ENCODE results near the gene HOXA7. TPM values are rescaled to one million over a fixed set of nuclear protein-coding genes. Genes with fewer than 3 reads are reported as not detected.

Gene HOXA7
- polyA plus RNA-seq, 1 of the 3 experiments (the other 2 are of a cell fraction): not detected

DNA sequence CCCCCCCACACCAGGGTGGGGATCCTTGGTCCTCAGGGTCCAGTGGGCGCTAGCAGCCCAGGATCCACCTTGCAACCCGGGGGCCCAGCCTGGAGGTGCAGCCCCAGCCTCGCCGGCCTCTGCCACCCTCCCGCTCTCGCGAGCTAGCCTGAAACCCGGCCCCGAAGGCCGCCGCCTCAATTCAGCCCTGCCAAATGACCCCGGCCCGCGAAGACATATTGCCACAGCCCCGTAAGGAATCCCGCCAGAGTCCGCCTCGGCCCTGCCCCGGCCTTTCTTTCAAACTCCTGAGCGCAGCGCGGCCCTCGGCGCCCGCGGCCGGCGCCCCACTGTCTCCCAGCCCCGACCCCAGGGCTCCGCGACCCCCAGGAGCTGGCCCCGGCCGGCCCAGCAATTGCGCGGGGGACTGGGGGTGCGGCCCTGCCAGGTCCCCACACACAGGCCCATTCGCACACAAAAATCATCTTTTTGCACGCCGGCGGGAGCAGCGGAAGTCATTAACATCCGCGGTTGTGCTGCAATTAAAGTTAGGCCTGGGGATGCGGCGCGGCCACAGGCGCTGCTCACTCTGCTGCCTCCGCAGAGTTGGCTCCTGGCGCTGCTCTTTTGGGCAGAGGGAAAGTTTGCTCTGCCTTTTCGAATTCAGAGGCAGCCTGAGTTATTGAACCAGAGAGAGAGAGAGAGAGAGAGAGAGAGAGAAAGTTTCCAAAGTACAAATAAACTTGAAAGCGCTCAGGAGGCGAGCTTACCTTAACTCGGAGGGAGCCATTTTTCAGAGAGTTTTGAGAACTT, 16.9 kb downstream of the HOXA7 start:
- POLR2A ChIA-PET: no interaction called here
- peak; percentile 46 for DNase-seq
- H3K9ac ChIP-seq: no peak overlapping the region
- TF ChIP-seq CHD2 (IDR thresholded peaks at IDR 0.05; ENCODE audit: low read length, partially characterized antibody): no peak
- no peak for TF ChIP-seq RFX5 (IDR thresholded peaks at IDR 0.05; ENCODE audit: low read length)
- TF ChIP-seq, protein P1, sequence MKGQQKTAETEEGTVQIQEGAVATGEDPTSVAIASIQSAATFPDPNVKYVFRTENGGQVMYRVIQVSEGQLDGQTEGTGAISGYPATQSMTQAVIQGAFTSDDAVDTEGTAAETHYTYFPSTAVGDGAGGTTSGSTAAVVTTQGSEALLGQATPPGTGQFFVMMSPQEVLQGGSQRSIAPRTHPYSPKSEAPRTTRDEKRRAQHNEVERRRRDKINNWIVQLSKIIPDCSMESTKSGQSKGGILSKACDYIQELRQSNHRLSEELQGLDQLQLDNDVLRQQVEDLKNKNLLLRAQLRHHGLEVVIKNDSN (IDR thresholded peaks at IDR 0.05; ENCODE audit: borderline replicate concordance, low read depth): no peak
- TF ChIP-seq MEF2A (IDR thresholded peaks at IDR 0.05; ENCODE audit: borderline replicate concordance, low read depth): no peak
- TF ChIP-seq EZH2phosphoT487 (IDR thresholded peaks at IDR 0.05; ENCODE audit: borderline replicate concordance, low read depth): no peak
- no peak for TF ChIP-seq MXI1 (IDR thresholded peaks at IDR 0.05; ENCODE audit: low read depth, low read length)
- TF ChIP-seq, protein P2, sequence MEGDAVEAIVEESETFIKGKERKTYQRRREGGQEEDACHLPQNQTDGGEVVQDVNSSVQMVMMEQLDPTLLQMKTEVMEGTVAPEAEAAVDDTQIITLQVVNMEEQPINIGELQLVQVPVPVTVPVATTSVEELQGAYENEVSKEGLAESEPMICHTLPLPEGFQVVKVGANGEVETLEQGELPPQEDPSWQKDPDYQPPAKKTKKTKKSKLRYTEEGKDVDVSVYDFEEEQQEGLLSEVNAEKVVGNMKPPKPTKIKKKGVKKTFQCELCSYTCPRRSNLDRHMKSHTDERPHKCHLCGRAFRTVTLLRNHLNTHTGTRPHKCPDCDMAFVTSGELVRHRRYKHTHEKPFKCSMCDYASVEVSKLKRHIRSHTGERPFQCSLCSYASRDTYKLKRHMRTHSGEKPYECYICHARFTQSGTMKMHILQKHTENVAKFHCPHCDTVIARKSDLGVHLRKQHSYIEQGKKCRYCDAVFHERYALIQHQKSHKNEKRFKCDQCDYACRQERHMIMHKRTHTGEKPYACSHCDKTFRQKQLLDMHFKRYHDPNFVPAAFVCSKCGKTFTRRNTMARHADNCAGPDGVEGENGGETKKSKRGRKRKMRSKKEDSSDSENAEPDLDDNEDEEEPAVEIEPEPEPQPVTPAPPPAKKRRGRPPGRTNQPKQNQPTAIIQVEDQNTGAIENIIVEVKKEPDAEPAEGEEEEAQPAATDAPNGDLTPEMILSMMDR (IDR thresholded peaks at IDR 0.05): no peak
- no peak for TF ChIP-seq FOXM1 (IDR thresholded peaks at IDR 0.05; ENCODE audit: low read depth)
- TF ChIP-seq, protein P3, sequence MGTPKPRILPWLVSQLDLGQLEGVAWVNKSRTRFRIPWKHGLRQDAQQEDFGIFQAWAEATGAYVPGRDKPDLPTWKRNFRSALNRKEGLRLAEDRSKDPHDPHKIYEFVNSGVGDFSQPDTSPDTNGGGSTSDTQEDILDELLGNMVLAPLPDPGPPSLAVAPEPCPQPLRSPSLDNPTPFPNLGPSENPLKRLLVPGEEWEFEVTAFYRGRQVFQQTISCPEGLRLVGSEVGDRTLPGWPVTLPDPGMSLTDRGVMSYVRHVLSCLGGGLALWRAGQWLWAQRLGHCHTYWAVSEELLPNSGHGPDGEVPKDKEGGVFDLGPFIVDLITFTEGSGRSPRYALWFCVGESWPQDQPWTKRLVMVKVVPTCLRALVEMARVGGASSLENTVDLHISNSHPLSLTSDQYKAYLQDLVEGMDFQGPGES (IDR thresholded peaks at IDR 0.05; ENCODE audit: low read depth, low read length): no peak
- TF ChIP-seq SMC3 (IDR thresholded peaks at IDR 0.05; ENCODE audit: low read depth, low read length): no peak
- no peak for TF ChIP-seq GATA2 (CRISPR knock-in tag; IDR thresholded peaks at IDR 0.05)
- TF ChIP-seq RAD21 (IDR thresholded peaks at IDR 0.05; ENCODE audit: low read length): no peak
- TF ChIP-seq MAX (IDR thresholded peaks at IDR 0.05; ENCODE audit: low read depth): no peak
- TF ChIP-seq SIN3A (IDR thresholded peaks at IDR 0.05; ENCODE audit: borderline replicate concordance, low read depth, low read length): no peak
- TF ChIP-seq NRF1 (IDR thresholded peaks at IDR 0.05; ENCODE audit: low read depth, low read length): no peak
- TF ChIP-seq, protein P4, sequence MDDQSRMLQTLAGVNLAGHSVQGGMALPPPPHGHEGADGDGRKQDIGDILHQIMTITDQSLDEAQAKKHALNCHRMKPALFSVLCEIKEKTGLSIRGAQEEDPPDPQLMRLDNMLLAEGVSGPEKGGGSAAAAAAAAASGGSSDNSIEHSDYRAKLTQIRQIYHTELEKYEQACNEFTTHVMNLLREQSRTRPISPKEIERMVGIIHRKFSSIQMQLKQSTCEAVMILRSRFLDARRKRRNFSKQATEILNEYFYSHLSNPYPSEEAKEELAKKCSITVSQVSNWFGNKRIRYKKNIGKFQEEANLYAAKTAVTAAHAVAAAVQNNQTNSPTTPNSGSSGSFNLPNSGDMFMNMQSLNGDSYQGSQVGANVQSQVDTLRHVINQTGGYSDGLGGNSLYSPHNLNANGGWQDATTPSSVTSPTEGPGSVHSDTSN (IDR thresholded peaks at IDR 0.05): no peak
- TF ChIP-seq EP300 (IDR thresholded peaks at IDR 0.05; ENCODE audit: borderline replicate concordance in 1 of 2, low read depth in 1 of 2, low read length in 1 of 2): no peak
- 28% methylated on average over 42 of the region's 53 CpGs for WGBS (ENCODE audit: low lambda C conversion rate)
- H3K9me3 ChIP-seq: no peaks in the 10 kb centered on the region
- CTCF ChIA-PET: interaction anchor here (1.0 to 3.8 kb wide), 4 partner anchors 12 to 773 kb away, joined by 3 to 31 read pairs (median 5); partner anchors contain the start of gene HOXA3
- H2AFZ ChIP-seq (ENCODE audit: low read depth): no peak overlapping the region
- no peak overlapping the region; the same call in 1 of the 2 replicates for H3K4me2 ChIP-seq
- no peak overlapping the region for H3K27ac ChIP-seq (ENCODE audit: low read depth in 2 of 2, low read length in 1 of 2)
- peaks cover 100% of the 10 kb centered on the region for H3K27me3 ChIP-seq (ENCODE audit: insufficient read depth)
- H3K9me2 ChIP-seq: no peaks in the 10 kb centered on the region
- no peaks in the 10 kb centered on the region for H4K20me1 ChIP-seq (ENCODE audit: insufficient read depth)
- H3K4me3 ChIP-seq (ENCODE audit: low read depth in 2 of 2, low read length in 1 of 2): no peak overlapping the region
- peaks cover 11 to 12% of the 10 kb centered on the region in 2 experiments; a peak in 1 of 4 replicates for H3K4me1 ChIP-seq (ENCODE audit: control insufficient read depth in 1 of 2, insufficient read depth in 2 of 2, low read depth in 1 of 2, low read length in 1 of 2)
- H3F3A ChIP-seq (replicated peaks; ENCODE audit: insufficient read depth): no peaks in the 10 kb centered on the region
- no peaks in the 10 kb centered on the region for H3K36me3 ChIP-seq (replicated peaks in 1 of 2; ENCODE audit: control insufficient read depth in 1 of 2, insufficient read depth in 2 of 2, low read length in 1 of 2)
- no peaks in the 10 kb centered on the region for H3K79me2 ChIP-seq (ENCODE audit: insufficient read depth)

Measured in SK-N-SH (cell line).